SK-N-MC (cell line): ENCODE results near the gene PRMT6.
"Not testable (repeated sequence)": the region's sequence is repeated elsewhere in the genome, so short reads cannot be mapped to it uniquely, and the experiment has no call there.

ENCODE experiments used
- DNase-seq: peaks from one replicate; pipeline ENCODE4 v3.0.0-alpha.2; 2011; ENCODE audit warnings: low read depth, low spot score
- H3K27ac ChIP-seq: fragments of 200-600 bp; sonication (generic); 2 replicates; pipeline ENCODE4 v1.5.1; 2016; ENCODE audit warnings: mixed run types
- H3K36me3 ChIP-seq: fragments of 200-600 bp; sonication (generic); 2 replicates; pipeline ENCODE4 v1.6.1; 2017; ENCODE audit warnings: antibody characterized with exemption, low read length, mixed read lengths; ENCODE audit not compliant: insufficient read depth
- H3K4me3 ChIP-seq: fragments of 200-600 bp; sonication (generic); 2 replicates; pipeline ENCODE4 v1.5.1; 2016
- H3K9ac ChIP-seq: fragments of 200-600 bp; sonication (generic); 2 replicates; pipeline ENCODE4 v1.8.0; 2017; ENCODE audit warnings: mixed run types, mixed read lengths; ENCODE audit not compliant: insufficient read length
- H3K9me3 ChIP-seq: fragments of 200-600 bp; sonication (generic); 2 replicates; pipeline ENCODE4 v1.6.1; 2017; ENCODE audit warnings: low read depth, mild to moderate bottlenecking, antibody characterized with exemption, low read length, moderate library complexity, mixed read lengths
- EZH2 ChIP-seq: fragments of 200-600 bp; sonication (generic); IDR thresholded peaks from one replicate; pipeline ENCODE4 v1.6.1; 2017; ENCODE audit warnings: antibody characterized with exemption
- FOXP2 ChIP-seq: optimal IDR thresholded peaks from 2 replicates; pipeline ENCODE3; 2011; ENCODE audit warnings: mild to moderate bottlenecking, moderate library complexity; ENCODE audit not compliant: insufficient read depth; ENCODE audit errors: extremely low read length, control extremely low read depth
- POLR2AphosphoS5 ChIP-seq: IDR thresholded peaks from 2 replicates; pipeline ENCODE4 v1.6.1; 2012; ENCODE audit warnings: mild to moderate bottlenecking, low read depth, low read length, borderline replicate concordance

The PRMT6 gene

DNA sequence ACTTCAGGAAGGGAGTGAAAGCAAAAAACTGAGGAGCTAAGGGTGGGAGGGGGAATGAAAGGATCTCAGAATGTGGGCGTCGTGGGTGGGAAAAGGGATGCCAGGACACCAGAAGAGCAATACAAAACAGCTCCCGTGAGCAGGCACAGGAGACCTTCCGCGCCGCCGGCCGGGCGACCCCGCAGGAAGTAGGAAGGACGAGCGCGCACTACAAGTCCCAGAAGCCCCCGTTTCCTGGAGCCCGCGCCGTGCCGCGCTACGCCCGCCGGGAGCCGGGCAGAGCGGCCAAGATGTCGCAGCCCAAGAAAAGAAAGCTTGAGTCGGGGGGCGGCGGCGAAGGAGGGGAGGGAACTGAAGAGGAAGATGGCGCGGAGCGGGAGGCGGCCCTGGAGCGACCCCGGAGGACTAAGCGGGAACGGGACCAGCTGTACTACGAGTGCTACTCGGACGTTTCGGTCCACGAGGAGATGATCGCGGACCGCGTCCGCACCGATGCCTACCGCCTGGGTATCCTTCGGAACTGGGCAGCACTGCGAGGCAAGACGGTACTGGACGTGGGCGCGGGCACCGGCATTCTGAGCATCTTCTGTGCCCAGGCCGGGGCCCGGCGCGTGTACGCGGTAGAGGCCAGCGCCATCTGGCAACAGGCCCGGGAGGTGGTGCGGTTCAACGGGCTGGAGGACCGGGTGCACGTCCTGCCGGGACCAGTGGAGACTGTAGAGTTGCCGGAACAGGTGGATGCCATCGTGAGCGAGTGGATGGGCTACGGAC lies at the start of gene PRMT6:
Gene PRMT6, plus strand, starts transcription at position 249 of the 771 bp plus-strand sequence. Its CDS starts 42 bp downstream, at position 291.
- Histone ChIP-seq H3K36me3 (peaks cover 20% of the 10 kb centered on the region), H3K27ac (peak within 1 kb of the TSS; percentile 53; the same call in 1 of the 2 replicates), H3K9ac (peak within 1 kb of the TSS; percentile 80), H3K4me3 (peak within 1 kb of the TSS; percentile 89), H3K9me3 (no peaks in the 10 kb centered on the region)
- peak; percentile 22 for DNase-seq
- TF ChIP-seq POLR2AphosphoS5, result peak; percentile 87
- TF ChIP-seq EZH2, result no peak
- TF ChIP-seq FOXP2, result no peak

DNA sequence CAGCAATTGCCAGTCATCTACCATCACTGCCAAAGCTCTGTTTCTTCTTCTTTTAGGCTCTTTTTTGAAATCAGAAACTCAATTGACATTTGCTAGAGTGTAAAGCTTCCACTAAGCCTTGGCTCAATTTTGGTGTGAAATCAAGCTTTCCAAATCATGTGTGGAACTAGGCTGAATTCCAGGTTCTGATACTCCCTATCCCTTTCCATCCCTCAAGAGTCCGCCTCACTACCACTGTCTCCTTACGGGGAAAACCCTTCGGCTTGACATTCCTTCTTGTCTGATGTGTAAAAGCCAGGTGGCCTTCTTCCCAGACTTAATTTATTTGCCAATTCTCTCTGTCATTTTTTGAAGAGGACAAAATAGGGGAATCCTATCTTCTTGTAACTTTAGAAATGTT lies 47.2 kb upstream of the PRMT6 start:
- no peak for DNase-seq
- Histone ChIP-seq H3K9ac (no peak overlapping the region), H3K9me3 (no peaks in the 10 kb centered on the region), H3K36me3 (no peaks in the 10 kb centered on the region), H3K27ac (no peak overlapping the region), H3K4me3 (no peak overlapping the region)
- TF ChIP-seq FOXP2 (no peak), POLR2AphosphoS5 (no peak), EZH2 (no peak)

DNA sequence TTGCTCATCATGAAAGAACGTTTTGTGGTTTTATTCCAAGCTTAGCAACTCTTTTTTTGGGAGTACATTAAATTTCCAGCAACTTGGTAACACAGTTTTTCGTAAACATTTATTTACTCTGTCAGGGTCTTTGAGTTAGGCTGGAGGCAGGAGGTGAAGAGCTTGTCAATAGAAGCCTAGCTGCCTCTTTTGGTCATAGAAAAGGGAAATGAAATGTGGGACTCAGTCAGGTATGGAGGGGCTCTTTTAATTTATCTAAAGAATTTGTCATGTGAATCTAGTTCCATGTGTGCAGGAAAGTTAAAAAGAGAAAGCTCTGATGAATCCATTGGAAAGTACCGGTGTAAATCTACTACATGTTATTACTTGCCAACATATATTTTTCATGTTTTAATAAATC lies 45.9 kb upstream of the PRMT6 start:
- H3K4me3 ChIP-seq, result no peak overlapping the region
- DNase-seq, result no peak
- no peaks in the 10 kb centered on the region for H3K36me3 ChIP-seq
- TF ChIP-seq FOXP2, result no peak
- no peak for TF ChIP-seq EZH2
- no peak for TF ChIP-seq POLR2AphosphoS5
- no peak overlapping the region for H3K27ac ChIP-seq
- no peaks in the 10 kb centered on the region for H3K9me3 ChIP-seq
- no peak overlapping the region for H3K9ac ChIP-seq

DNA sequence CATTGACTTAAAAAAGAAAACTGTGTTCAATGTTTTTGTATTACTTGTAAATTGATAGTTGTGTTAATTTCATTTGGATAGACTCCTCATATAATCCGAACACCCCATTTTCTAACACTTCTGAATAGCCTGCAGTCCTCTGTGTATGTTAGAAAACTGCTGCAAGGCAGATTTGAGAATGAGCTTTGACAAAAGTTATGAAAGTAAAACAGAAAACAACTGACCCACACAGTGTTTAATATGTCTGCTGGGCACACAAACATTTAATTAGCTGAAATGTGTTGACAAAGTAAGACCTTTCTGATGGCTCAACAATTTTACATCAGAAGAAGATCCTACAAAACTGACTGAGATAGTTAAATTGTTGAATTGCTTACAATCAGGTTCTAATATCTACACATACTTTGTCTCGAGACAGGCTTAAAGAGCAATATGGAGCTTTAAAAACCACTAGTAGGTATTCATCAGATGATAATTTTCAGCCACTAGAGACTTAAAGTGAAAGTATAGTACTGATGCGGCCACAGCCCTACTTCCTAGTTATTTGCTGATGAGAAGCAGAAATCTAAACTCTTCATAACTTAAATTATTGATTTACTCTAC lies 40.0 kb upstream of the PRMT6 start:
- no peak overlapping the region for H3K4me3 ChIP-seq
- H3K27ac ChIP-seq, result no peak overlapping the region
- no peaks in the 10 kb centered on the region for H3K9me3 ChIP-seq
- no peaks in the 10 kb centered on the region for H3K36me3 ChIP-seq
- no peak for TF ChIP-seq EZH2
- DNase-seq, result no peak
- H3K9ac ChIP-seq, result peak overlapping the region; percentile 52

DNA sequence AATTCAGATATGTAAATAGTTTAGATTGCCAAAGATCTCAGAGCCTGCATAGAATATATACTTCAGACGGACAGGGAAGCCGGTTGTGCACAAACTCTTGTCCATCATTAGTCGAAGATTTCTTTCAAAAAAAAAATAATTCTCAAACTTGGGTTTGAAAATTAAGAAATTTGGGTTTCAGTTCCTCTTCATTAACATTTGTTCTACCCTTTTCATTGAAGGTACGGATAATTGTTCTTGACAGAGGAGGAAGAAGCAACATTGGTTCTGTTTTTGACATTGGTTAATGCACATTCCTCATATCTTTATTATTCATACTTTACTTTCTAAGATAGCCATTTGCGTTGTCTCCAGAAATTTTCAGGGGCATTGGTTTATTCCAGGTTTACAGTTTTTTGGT lies 38.0 kb upstream of the PRMT6 start:
- no peak overlapping the region for H3K9ac ChIP-seq
- no peak for TF ChIP-seq EZH2
- H3K36me3 ChIP-seq, result no peaks in the 10 kb centered on the region
- no peak overlapping the region for H3K27ac ChIP-seq
- no peak for DNase-seq
- H3K9me3 ChIP-seq, result no peaks in the 10 kb centered on the region
- no peak overlapping the region for H3K4me3 ChIP-seq

DNA sequence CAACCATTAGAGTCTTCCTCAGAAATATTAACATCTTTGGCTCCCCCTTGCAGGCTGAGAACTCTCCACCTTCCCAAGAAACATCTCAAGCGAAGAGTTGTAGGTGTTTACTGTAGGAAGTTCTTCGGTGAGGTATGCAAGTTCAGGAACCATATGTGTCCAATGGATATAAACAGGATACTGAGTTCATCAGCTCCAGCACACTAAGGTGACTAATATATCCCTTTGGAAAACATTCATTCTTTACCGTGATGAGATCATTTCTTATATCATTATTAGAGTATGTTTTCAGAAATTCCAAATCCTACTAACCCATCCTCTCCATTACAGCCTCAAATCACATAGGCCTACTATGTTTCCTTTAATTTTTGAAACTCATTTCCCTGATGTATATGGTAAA lies 37.3 kb upstream of the PRMT6 start:
- Histone ChIP-seq H3K9me3 (no peaks in the 10 kb centered on the region), H3K9ac (no peak overlapping the region), H3K4me3 (no peak overlapping the region), H3K36me3 (no peaks in the 10 kb centered on the region), H3K27ac (no peak overlapping the region)
- DNase-seq, result no peak
- TF ChIP-seq POLR2AphosphoS5, result no peak
- TF ChIP-seq FOXP2, result no peak
- no peak for TF ChIP-seq EZH2

DNA sequence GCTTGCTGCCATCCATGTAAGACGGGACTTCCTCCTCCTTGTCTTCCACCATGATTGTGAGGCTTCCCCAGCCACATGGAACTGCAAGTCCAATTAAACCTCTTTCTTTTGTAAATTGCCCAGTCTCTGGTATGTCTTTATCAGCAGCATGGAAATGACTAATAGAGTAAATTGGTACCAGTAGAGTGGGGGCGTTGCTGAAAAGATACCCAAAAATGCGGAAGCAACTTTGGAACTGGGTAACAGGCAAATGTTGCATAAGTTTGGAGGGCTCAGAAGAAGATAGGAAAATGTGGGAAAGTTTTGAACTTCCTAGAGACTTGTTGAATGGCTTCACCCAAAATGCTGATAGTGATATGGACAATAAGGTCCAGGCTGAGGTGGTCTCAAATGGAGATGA lies 17.6 kb upstream of the PRMT6 start:
- not testable (repeated sequence) for H3K4me3 ChIP-seq, H3K27ac ChIP-seq, H3K9ac ChIP-seq, DNase-seq, H3K9me3 ChIP-seq, H3K36me3 ChIP-seq

DNA sequence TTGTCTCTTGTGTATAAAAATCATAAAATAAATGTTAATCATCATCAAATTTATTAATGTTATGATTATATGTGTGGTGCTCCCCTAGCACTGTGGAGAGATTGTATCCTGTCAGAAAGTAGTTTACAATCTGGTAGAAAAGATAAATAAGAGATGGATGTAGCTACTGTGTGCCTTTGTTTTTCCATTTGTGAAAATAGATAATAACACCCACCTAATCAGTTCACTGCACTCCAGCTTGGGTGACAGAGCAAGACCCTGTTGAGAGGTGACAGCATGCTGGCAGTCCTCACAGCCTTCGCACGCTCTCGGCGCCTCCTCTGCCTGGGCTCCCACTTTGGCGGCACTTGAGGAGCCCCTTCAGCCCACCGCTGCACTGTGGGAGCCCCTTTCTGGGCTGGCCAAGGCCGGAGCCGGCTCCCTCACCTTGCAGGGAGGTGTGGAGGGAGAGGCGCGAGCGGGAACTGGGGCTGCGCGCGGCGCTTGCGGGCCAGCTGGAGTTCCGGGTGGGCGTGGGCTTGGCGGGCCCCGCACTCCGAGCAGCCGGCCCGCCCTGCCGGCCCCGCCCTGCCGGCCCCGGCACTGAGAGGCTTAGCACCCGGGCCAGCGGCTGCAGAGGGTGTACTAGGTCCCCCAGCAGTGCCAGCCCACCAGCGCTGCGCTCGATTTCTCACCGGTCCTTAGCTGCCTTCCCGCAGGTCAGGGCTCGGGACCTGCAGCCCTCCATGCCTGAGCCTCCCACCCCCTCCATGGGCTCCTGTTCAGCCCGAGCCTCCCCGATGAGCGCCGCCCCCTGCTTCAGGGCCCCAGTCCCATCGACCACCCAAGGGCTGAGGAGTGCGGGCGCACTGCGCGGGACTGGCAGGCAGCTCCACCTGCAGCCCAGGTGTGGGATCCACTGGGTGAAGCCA lies 11.9 kb upstream of the PRMT6 start:
- H3K4me3 ChIP-seq, DNase-seq, H3K27ac ChIP-seq, H3K36me3 ChIP-seq, H3K9ac ChIP-seq, H3K9me3 ChIP-seq: not testable (repeated sequence)

- Histone ChIP-seq H3K4me3 (no peak overlapping the region), H3K9ac (no peak overlapping the region), H3K27ac (no peak overlapping the region), H3K36me3 (no peaks in the 10 kb centered on the region), H3K9me3 (peaks cover 5% of the 10 kb centered on the region; the same call in 1 of the 2 replicates)
- TF ChIP-seq POLR2AphosphoS5 (no peak), FOXP2 (no peak), EZH2 (no peak)
- DNase-seq, result no peak
These were observed 8.9 kb upstream of the PRMT6 start for GRCh38 chr1:107047602-107048001.
